Gastrocnemius medialis (tissue), 4 donors: ENCODE data around the gene ERICH2. TPM values are rescaled to one million over a fixed set of nuclear protein-coding genes. Genes with fewer than 3 reads are reported as not detected.
A peak's percentile ranks its signal among the peaks of the same experiment; 100 is the strongest.

Experiments used
- ATAC-seq, 2 donors: fragments of 150-250 bp; one replicate each; pipeline ENCODE4 v1.9.1; 2016
- DNase-seq, 2 donors: peaks; one replicate each; pipeline ENCODE4 v3.0.0-alpha.2; 2019
- H3K27ac ChIP-seq, 4 donors: fragments of 200-600 bp; sonication (generic); 1 replicate in 1 of 4; 2 replicates in 3 of 4; pipeline ENCODE4 v1.5.1; 2016 to 2018; ENCODE audit warnings: mild to moderate bottlenecking in 2 of 4, moderate library complexity in 1 of 4
- H3K27me3 ChIP-seq, 3 donors: fragments of 200-600 bp; sonication (generic) in 2 of 3; 1 replicate in 1 of 3; 2 replicates in 2 of 3; pipeline versions ENCODE4 v1.5.1 to v1.6.0; 2016 to 2019; ENCODE audit warnings: mild to moderate bottlenecking in 1 of 3, moderate library complexity in 1 of 3
- H3K36me3 ChIP-seq, 2 donors: fragments of 200-600 bp; sonication (generic) in 1 of 2; one replicate each; pipeline ENCODE4 v1.5.1; 2017 to 2018
- H3K4me1 ChIP-seq, 2 donors: fragments of 200-600 bp; sonication (generic) in 1 of 2; one replicate each; pipeline ENCODE4 v1.5.1; 2016 to 2017; ENCODE audit warnings: mild to moderate bottlenecking in 2 of 2
- H3K4me3 ChIP-seq, 4 donors: fragments of 200-600 bp; sonication (generic) in 3 of 4; 1 replicate in 1 of 4; 2 replicates in 3 of 4; pipeline ENCODE4 v1.5.1; 2016 to 2019; ENCODE audit warnings: mild to moderate bottlenecking in 2 of 4
- H3K9me3 ChIP-seq, 3 donors: fragments of 200-600 bp; sonication (generic) in 2 of 3; 1 replicate in 1 of 3; 2 replicates in 2 of 3; pipeline ENCODE4 v1.5.1; 2016 to 2019
- POLR2A ChIP-seq, 2 donors: fragments of 450-650 bp; IDR thresholded peaks; one replicate each; pipeline ENCODE4 v1.6.1; 2017; ENCODE audit warnings: antibody characterized with exemption in 2 of 2, mild to moderate bottlenecking in 2 of 2, moderate library complexity in 2 of 2
- in situ Hi-C, 4 donors: fragments of 200-750 bp; cut with MboI; loops; one replicate each; pipeline versions ENCODE4 v1.15.0 to v1.8.0; 2017; ENCODE audit warnings: low sequenced_read_pairs in 4 of 4
- intact Hi-C: fragments of 100-400 bp; cut with DNase I; formaldehyde crosslinking; loops from one replicate; pipeline ENCODE4 v1.15.1; 2023; ENCODE audit warnings: low total_unique reads
- total RNA-seq, 4 donors: library from RNA; depleted of rRNA; stranded (reverse); fragments of >200 nt; gene quantifications; one replicate each; pipeline versions ENCODE4 v1.1.0 to v1.2.3, GENCODE V29; 2016
- TF ChIP-seq, protein P1 (sequence below), 5 experiments: fragments of 450-650 bp in 3 of 5; fragments of 200-600 bp in 2 of 5; sonication (generic) in 2 of 5; IDR thresholded peaks in 4 of 5; conservative IDR thresholded peaks in 1 of 5; 1 replicate in 4 of 5; 2 replicates in 1 of 5; pipeline ENCODE4 v1.5.1; 2016 to 2019; ENCODE audit warnings: antibody characterized with exemption in 5 of 5, mild to moderate bottlenecking in 3 of 5, moderate library complexity in 3 of 5

The ERICH2 gene
- total RNA-seq, 4 donors from 2014 or later: not detected

DNA sequence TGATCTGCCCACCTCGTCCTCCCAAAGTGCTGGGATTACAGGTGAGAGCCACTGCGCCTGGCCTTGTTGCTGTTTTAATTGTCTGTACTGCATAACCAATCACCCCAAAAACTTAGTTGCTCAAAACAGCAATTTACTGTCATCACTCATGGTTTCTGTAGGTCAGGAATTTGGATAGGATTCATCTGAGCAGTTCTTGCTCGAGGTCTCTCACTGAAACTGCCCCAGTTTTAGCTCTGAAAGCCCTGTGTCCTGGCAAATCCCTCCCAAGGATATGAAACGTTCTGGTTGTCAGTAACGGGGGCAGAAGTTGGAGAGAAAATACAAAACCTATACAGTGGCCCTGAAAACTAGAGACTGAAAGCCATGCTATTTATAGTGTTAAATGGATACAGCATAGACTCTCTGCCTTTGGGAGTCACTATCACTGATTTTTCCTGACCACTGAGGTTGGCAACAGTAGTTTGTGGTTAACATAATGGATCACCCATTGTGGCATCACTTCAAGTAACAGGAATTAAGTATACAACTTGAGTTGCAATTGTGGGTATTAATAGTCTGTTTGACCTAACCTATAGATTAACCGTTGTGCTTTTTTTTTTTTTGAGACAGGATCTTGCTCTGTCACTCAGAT lies 27.2 kb upstream of the ERICH2 start:
- H3K36me3 ChIP-seq: no peaks in the 10 kb centered on the region
- no peak overlapping the region for H3K27ac ChIP-seq
- H3K4me3 ChIP-seq: no peak overlapping the region
- no peaks in the 10 kb centered on the region for H3K9me3 ChIP-seq
- H3K27me3 ChIP-seq: peaks cover 0 to 2% (median 0%) of the 10 kb centered on the region in 3 donors
- no peak for TF ChIP-seq POLR2A (IDR thresholded peaks at IDR 0.05)
- TF ChIP-seq, protein P1, sequence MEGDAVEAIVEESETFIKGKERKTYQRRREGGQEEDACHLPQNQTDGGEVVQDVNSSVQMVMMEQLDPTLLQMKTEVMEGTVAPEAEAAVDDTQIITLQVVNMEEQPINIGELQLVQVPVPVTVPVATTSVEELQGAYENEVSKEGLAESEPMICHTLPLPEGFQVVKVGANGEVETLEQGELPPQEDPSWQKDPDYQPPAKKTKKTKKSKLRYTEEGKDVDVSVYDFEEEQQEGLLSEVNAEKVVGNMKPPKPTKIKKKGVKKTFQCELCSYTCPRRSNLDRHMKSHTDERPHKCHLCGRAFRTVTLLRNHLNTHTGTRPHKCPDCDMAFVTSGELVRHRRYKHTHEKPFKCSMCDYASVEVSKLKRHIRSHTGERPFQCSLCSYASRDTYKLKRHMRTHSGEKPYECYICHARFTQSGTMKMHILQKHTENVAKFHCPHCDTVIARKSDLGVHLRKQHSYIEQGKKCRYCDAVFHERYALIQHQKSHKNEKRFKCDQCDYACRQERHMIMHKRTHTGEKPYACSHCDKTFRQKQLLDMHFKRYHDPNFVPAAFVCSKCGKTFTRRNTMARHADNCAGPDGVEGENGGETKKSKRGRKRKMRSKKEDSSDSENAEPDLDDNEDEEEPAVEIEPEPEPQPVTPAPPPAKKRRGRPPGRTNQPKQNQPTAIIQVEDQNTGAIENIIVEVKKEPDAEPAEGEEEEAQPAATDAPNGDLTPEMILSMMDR (IDR thresholded peaks at IDR 0.05 in 4 of 5, conservative IDR thresholded peaks at IDR 0.05 in 1 of 5): no peak
- DNase-seq (no peak), ATAC-seq (no peak)
- in situ Hi-C loops (no loop called here), intact Hi-C loops (no loop called here)
- H3K4me1 ChIP-seq: no peaks in the 10 kb centered on the region

DNA sequence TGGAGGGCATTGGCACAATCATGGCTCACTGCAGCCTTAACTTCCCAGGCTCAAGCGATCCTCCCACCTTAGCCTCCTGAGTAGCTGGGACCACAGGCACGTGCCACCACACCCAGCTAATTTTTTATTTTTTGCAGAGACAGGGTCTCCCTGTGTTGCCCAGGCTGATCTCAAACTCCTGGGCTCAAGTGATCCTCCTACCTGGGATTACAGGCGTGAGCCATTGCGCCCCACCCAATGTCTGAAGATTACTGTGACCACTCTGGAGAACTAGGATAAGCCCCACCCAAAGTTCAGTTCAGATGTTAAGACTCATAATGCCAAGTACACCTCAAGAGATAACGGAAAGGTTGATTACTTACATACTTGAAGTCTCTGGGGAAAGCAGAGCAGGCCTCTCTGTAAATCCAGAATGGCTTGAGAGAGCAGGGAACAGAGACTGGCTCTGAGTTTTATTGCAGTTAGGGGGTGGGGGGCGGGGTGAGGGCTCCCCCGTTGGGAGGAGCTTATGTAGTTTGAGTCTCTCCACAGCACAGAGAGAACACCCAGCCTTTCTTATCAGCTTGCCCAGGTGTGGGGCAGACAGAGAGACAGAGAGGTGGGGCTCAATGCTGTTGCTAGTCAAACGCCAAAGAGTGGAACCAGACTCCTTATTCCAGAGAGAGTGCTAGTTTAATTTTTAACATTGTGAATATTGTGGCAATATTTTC lies 26.5 kb upstream of the ERICH2 start:
- H3K36me3 ChIP-seq: no peaks in the 10 kb centered on the region
- ATAC-seq (no peak), DNase-seq (no peak)
- H3K27ac ChIP-seq: no peak overlapping the region
- TF ChIP-seq, protein P1 (IDR thresholded peaks at IDR 0.05 in 4 of 5, conservative IDR thresholded peaks at IDR 0.05 in 1 of 5): no peak
- TF ChIP-seq POLR2A (IDR thresholded peaks at IDR 0.05): no peak
- no peak overlapping the region for H3K4me3 ChIP-seq
- in situ Hi-C loops (no loop called here), intact Hi-C loops (no loop called here)
- no peaks in the 10 kb centered on the region for H3K4me1 ChIP-seq
- H3K9me3 ChIP-seq: no peaks in the 10 kb centered on the region
- no peaks in the 10 kb centered on the region for H3K27me3 ChIP-seq

DNA sequence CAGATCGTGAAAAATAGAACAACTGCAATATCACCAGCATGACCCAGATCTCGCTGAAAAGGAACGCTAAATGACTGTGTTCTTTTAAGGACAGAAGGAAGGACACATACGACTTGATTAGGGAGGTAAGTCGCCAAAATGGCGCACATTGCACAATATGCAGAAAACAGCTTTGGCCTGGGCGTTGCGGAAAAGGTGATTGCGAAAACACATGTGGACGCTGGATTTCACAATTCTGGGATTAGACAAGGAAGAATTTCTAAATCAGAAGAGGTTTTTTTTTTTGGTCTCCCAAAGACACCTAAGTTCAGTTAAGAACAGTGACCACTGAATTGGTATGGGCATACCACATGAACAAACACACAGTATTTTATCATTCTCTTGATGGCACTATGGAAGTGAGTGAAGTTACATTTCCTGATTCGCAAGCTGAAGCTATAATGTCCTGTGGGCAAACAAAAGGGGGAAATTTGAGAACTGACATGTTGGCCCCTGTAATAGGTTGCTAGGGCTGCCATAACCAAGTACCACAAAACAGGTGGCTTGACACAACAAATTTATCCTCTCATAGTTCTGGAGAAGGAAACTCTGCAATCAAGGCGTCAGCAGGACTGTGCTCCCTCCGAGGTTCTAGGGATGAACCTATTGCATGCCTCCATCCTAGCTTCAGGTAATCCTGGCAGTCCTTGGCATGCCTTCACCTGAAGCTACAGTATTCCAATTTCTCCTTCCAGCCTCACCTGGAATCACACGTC lies 25.8 kb upstream of the ERICH2 start:
- ATAC-seq (no peak), DNase-seq (peak in 1 of 2 donors; percentile 12)
- TF ChIP-seq, protein P1 (IDR thresholded peaks at IDR 0.05 in 4 of 5, conservative IDR thresholded peaks at IDR 0.05 in 1 of 5): no peak
- no peak for TF ChIP-seq POLR2A (IDR thresholded peaks at IDR 0.05)
- Histone ChIP-seq H3K4me1 (no peaks in the 10 kb centered on the region), H3K36me3 (no peaks in the 10 kb centered on the region), H3K27me3 (no peaks in the 10 kb centered on the region), H3K27ac (no peak overlapping the region), H3K9me3 (no peaks in the 10 kb centered on the region), H3K4me3 (no peak overlapping the region)
- in situ Hi-C loops (no loop called here), intact Hi-C loops (no loop called here)

DNA sequence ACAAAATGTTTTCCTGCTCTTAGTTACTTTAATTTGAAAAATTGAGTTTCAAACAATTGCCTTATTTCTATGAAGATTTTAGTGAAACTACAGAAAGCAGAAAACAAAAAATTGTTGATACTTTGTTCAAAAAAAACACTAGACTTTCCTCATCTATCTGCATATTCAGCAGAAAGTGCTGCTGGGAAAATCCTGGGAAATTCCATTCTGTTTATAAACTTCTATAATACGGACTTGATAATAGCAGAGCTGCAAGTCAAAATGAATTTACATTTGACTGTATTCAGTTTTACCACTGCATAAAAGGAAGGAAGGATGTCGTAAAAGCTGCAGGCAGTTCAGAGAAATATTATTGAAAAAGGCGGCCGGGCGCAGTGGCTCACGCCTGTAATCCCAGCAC lies 24.9 kb upstream of the ERICH2 start:
- no peak overlapping the region for H3K27ac ChIP-seq
- intact Hi-C loops: no loop called here
- no peak for TF ChIP-seq POLR2A (IDR thresholded peaks at IDR 0.05)
- TF ChIP-seq, protein P1 (IDR thresholded peaks at IDR 0.05 in 4 of 5, conservative IDR thresholded peaks at IDR 0.05 in 1 of 5): no peak

More for the DNA sequence above, 24.9 kb upstream of the ERICH2 start:
- Histone ChIP-seq H3K27me3 (no peaks in the 10 kb centered on the region), H3K36me3 (no peaks in the 10 kb centered on the region), H3K4me3 (no peak overlapping the region), H3K4me1 (no peaks in the 10 kb centered on the region), H3K9me3 (no peaks in the 10 kb centered on the region)
- in situ Hi-C loops: no loop called here
- DNase-seq: no peak
- no peak for ATAC-seq
